HEK293 (cell line): Measurements from ENCODE around the gene STEAP2.

Experiments
- CTCF ChIA-PET: fragments of 350-600 bp; formaldehyde crosslinking; extraction: SDS; loops from one replicate; lab custom pipeline; 2021; ENCODE audit warnings: antibody characterized with exemption; lab: Yijun Ruan, JAX
- POLR2A ChIA-PET: fragments of 300-600 bp; formaldehyde crosslinking; extraction: SDS; loops from one replicate; lab custom pipeline; 2020; ENCODE audit warnings: antibody characterized with exemption, inconsistent platforms; lab: Yijun Ruan, JAX
- H3K27ac ChIP-seq: fragments of 200-500 bp; sonication (Bioruptor generic); 2 replicates; pipeline ENCODE4 v1.5.1; 2014; ENCODE audit warnings: low read depth, low read length, control low read depth, inconsistent platforms; ENCODE audit errors: extremely low read depth
- H3K36me3 ChIP-seq, 2 experiments: fragments of 200-500 bp in 1 of 2; sonication (Bioruptor generic) in 1 of 2; 1 replicate in 1 of 2; 2 replicates in 1 of 2; pipeline ENCODE4 v1.5.1; 2014 to 2017; ENCODE audit warnings: inconsistent platforms in 2 of 2, low read length in 2 of 2; ENCODE audit not compliant: control insufficient read depth in 2 of 2, insufficient read depth in 1 of 2
- H3K4me1 ChIP-seq: fragments of 200-500 bp; sonication (Bioruptor generic); 2 replicates; pipeline ENCODE4 v1.5.1; 2014; ENCODE audit warnings: mild to moderate bottlenecking, low read length, inconsistent platforms; ENCODE audit not compliant: control insufficient read depth, insufficient read depth
- H3K4me3 ChIP-seq: 2 replicates; pipeline ENCODE4 v1.5.1; 2011; ENCODE audit warnings: low read depth, mild to moderate bottlenecking, control low read depth, low read length, moderate library complexity
- H3K9me3 ChIP-seq: fragments of 200-500 bp; sonication (Bioruptor generic); 2 replicates; pipeline ENCODE4 v1.5.1; 2014; ENCODE audit warnings: low read depth, low read length, inconsistent platforms; ENCODE audit not compliant: control insufficient read depth, insufficient read depth
- BCL11B ChIP-seq: fragments of 450-650 bp; formaldehyde crosslinking; IDR thresholded peaks from 2 replicates; pipeline ENCODE4 v1.5.1; 2016; ENCODE audit warnings: low read depth, missing biosample characterization, missing genetic modification characterization
- GFI1B ChIP-seq: fragments of 450-650 bp; formaldehyde crosslinking; IDR thresholded peaks from 2 replicates; pipeline ENCODE4 v1.5.1; 2016; ENCODE audit warnings: missing biosample characterization, missing genetic modification characterization
- GLIS2 ChIP-seq: fragments of 450-650 bp; formaldehyde crosslinking; IDR thresholded peaks from 2 replicates; pipeline ENCODE4 v1.5.1; 2016; ENCODE audit warnings: missing biosample characterization, missing genetic modification characterization
- KLF7 ChIP-seq: fragments of 450-650 bp; formaldehyde crosslinking; IDR thresholded peaks from 2 replicates; pipeline ENCODE4 v1.5.1; 2016; ENCODE audit warnings: missing biosample characterization, missing genetic modification characterization, borderline replicate concordance
- SCRT2 ChIP-seq: fragments of 450-650 bp; formaldehyde crosslinking; IDR thresholded peaks from 2 replicates; pipeline ENCODE4 v1.5.1; 2016; ENCODE audit warnings: missing biosample characterization, missing genetic modification characterization
- SETDB1 ChIP-seq: IDR thresholded peaks from one replicate; pipeline ENCODE4 v1.6.1; 2017; ENCODE audit warnings: mild to moderate bottlenecking, low read length, moderate library complexity, mixed read lengths; ENCODE audit not compliant: insufficient read length
- ZBTB20 ChIP-seq: fragments of 450-650 bp; formaldehyde crosslinking; IDR thresholded peaks from 2 replicates; pipeline ENCODE4 v1.5.1; 2016; ENCODE audit warnings: missing biosample characterization, missing genetic modification characterization
- ZBTB44 ChIP-seq: fragments of 450-650 bp; IDR thresholded peaks from 2 replicates; pipeline ENCODE4 v1.5.1; 2018; ENCODE audit warnings: missing biosample characterization, mild to moderate bottlenecking, missing genetic modification characterization
- ZBTB6 ChIP-seq: fragments of 450-650 bp; formaldehyde crosslinking; IDR thresholded peaks from 2 replicates; pipeline ENCODE4 v1.5.1; 2017; ENCODE audit warnings: missing biosample characterization, missing genetic modification characterization
- ZNF10 ChIP-seq: fragments of 450-650 bp; formaldehyde crosslinking; IDR thresholded peaks from 2 replicates; pipeline ENCODE4 v1.5.1; 2017; ENCODE audit warnings: missing biosample characterization, missing genetic modification characterization
- ZNF221 ChIP-seq: fragments of 450-650 bp; formaldehyde crosslinking; IDR thresholded peaks from 2 replicates; pipeline ENCODE4 v1.5.1; 2017; ENCODE audit warnings: missing biosample characterization, missing genetic modification characterization, borderline replicate concordance
- ZNF266 ChIP-seq: fragments of 450-650 bp; formaldehyde crosslinking; IDR thresholded peaks from 2 replicates; pipeline ENCODE4 v1.5.1; 2016; ENCODE audit warnings: missing biosample characterization, missing genetic modification characterization, low read depth
- ZNF274 ChIP-seq, 2 experiments: fragments of 200-500 bp in 1 of 2; fragments of 450-650 bp in 1 of 2; sonication (Bioruptor generic) in 1 of 2; formaldehyde crosslinking in 1 of 2; IDR thresholded peaks; 2 replicates each; pipeline versions ENCODE4 v1.5.1 to v1.6.1; 2014 to 2016; ENCODE audit warnings: borderline replicate concordance in 1 of 2, inconsistent platforms in 1 of 2, low read length in 1 of 2, missing biosample characterization in 1 of 2, missing genetic modification characterization in 1 of 2
- ZNF311 ChIP-seq: fragments of 450-650 bp; formaldehyde crosslinking; IDR thresholded peaks from 2 replicates; pipeline ENCODE4 v1.5.1; 2017; ENCODE audit warnings: missing biosample characterization, missing genetic modification characterization, borderline replicate concordance
- ZNF423 ChIP-seq: fragments of 450-650 bp; formaldehyde crosslinking; IDR thresholded peaks from 2 replicates; pipeline ENCODE4 v1.5.1; 2016; ENCODE audit warnings: missing biosample characterization, missing genetic modification characterization
- ZNF501 ChIP-seq: fragments of 450-650 bp; formaldehyde crosslinking; IDR thresholded peaks from 2 replicates; pipeline ENCODE4 v1.5.1; 2016; ENCODE audit warnings: missing biosample characterization, missing genetic modification characterization
- ZNF596 ChIP-seq: fragments of 450-650 bp; IDR thresholded peaks from 2 replicates; pipeline ENCODE4 v1.5.0; 2018; ENCODE audit warnings: missing biosample characterization, mild to moderate bottlenecking, missing genetic modification characterization, moderate library complexity
- ZNF610 ChIP-seq: fragments of 450-650 bp; formaldehyde crosslinking; IDR thresholded peaks from 2 replicates; pipeline ENCODE4 v1.5.1; 2016; ENCODE audit warnings: missing biosample characterization, missing genetic modification characterization, borderline replicate concordance
- ZNF791 ChIP-seq: fragments of 450-650 bp; formaldehyde crosslinking; IDR thresholded peaks from 2 replicates; pipeline ENCODE4 v1.5.1; 2016; ENCODE audit warnings: missing biosample characterization, missing genetic modification characterization

Gene STEAP2

GRCh38 chr7:90222811-90223725 is 11.5 kb downstream of the STEAP2 start:
- POLR2A ChIA-PET = interaction anchor here (0.7 to 1.6 kb wide), 2 partner anchors 11 to 41 kb away, joined by 3 to 8 read pairs; partner anchors contain the start of gene STEAP2
- Histone ChIP-seq H3K27ac (no peak overlapping the region), H3K36me3 (no peaks in the 10 kb centered on the region), H3K9me3 (no peaks in the 10 kb centered on the region), H3K4me3 (no peak overlapping the region), H3K4me1 (no peaks in the 10 kb centered on the region)
- CTCF ChIA-PET = interaction anchor here (0.8 to 1.4 kb wide), 3 partner anchors 12 to 205 kb away, joined by 3 to 9 read pairs (median 8); partner anchors contain the start of gene STEAP2
- TF ChIP-seq ZNF274 (IDR thresholded peaks at IDR 0.05; ENCODE audit: low read length) (no peak), ZNF274 (tag by site-specific recombination; IDR thresholded peaks at IDR 0.05; ENCODE audit: borderline replicate concordance) (no peak), ZNF501 (tag by site-specific recombination) (no peak), ZNF791 (no peak), ZNF266 (tag by site-specific recombination) (no peak)
- TF ChIP-seq, all 188 proteins: peak for 0

- Histone ChIP-seq H3K4me1 (no peaks in the 10 kb centered on the region), H3K27ac (no peak overlapping the region), H3K36me3 (no peaks in the 10 kb centered on the region), H3K9me3 (no peaks in the 10 kb centered on the region), H3K4me3 (no peak overlapping the region)
- ChIA-PET CTCF (interaction anchor here (0.8 to 1.1 kb wide), 2 partner anchors 12 to 13 kb away, joined by 3 to 9 read pairs; partner anchors contain the start of gene STEAP2), POLR2A (interaction anchor here (0.6 to 1.6 kb wide), 2 partner anchors 12 to 422 kb away, joined by 7 to 8 read pairs; partner anchors contain the start of gene STEAP2)
- peak; percentile 33; the same call in 1 of the 2 replicates for TF ChIP-seq SCRT2 (tag by site-specific recombination)
- no peak for TF ChIP-seq ZBTB20 (tag by site-specific recombination)
- no peak for TF ChIP-seq SETDB1
- no peak for TF ChIP-seq ZBTB6 (tag by site-specific recombination)
- no peak for TF ChIP-seq ZNF501 (tag by site-specific recombination)
- no peak for TF ChIP-seq ZNF10 (tag by site-specific recombination)
- TF ChIP-seq ZNF423 (tag by site-specific recombination) = no peak
- no peak for TF ChIP-seq BCL11B (tag by site-specific recombination)
Observed at GRCh38 chr7:90224195-90224594, 12.7 kb downstream of the STEAP2 start.

GRCh38 chr7:90225181-90225580 is 13.6 kb downstream of the STEAP2 start:
- ChIA-PET POLR2A (no interaction called here), CTCF (no interaction called here)
- Histone ChIP-seq H3K9me3 (no peaks in the 10 kb centered on the region), H3K36me3 (no peaks in the 10 kb centered on the region), H3K4me1 (no peaks in the 10 kb centered on the region), H3K27ac (no peak overlapping the region), H3K4me3 (no peak overlapping the region)
- TF ChIP-seq ZNF610 (tag by site-specific recombination) (no peak), ZNF596 (no peak), GFI1B (tag by site-specific recombination) (no peak), KLF7 (tag by site-specific recombination) (no peak), ZNF221 (tag by site-specific recombination) (no peak), ZBTB44 (tag by site-specific recombination) (no peak), ZNF311 (no peak), GLIS2 (tag by site-specific recombination) (no peak)
